Astrocyte (in vitro differentiated cells and primary cell): ENCODE data around the gene CBX6. TPM values are rescaled to one million over a fixed set of nuclear protein-coding genes. Genes with fewer than 3 reads are reported as not detected.

ENCODE experiments used
- DNase-seq: peaks from one replicate; pipeline ENCODE4 v3.0.0-alpha.2; 2010; ENCODE audit warnings: low read depth
- FAIRE-seq: peaks from 2 replicates; lab custom pipeline; 2011; peaks lifted over from hg19 to GRCh38; lab: Jason Lieb, UNC
- H2AFZ ChIP-seq: 2 replicates; pipeline ENCODE4 v1.6.0; 2012; ENCODE audit warnings: low read depth, low read length, inconsistent platforms
- H3K27ac ChIP-seq: 2 replicates; pipeline ENCODE4 v1.5.1; 2011; ENCODE audit warnings: low read depth, low read length, inconsistent platforms
- H3K27me3 ChIP-seq: 2 replicates; pipeline ENCODE4 v1.6.0; 2011; ENCODE audit warnings: low read length, inconsistent platforms; ENCODE audit not compliant: insufficient read depth
- H3K36me3 ChIP-seq: 2 replicates; pipeline ENCODE4 v1.5.1; 2011; ENCODE audit warnings: low read length, inconsistent platforms; ENCODE audit not compliant: insufficient read depth
- H3K4me1 ChIP-seq: 2 replicates; pipeline ENCODE4 v1.5.1; 2011; ENCODE audit warnings: low read length, inconsistent platforms; ENCODE audit not compliant: insufficient read depth
- H3K4me2 ChIP-seq: 2 replicates; pipeline ENCODE4 v1.6.0; 2012; ENCODE audit warnings: low read length, inconsistent platforms
- H3K4me3 ChIP-seq: 2 replicates; pipeline ENCODE4 v1.5.1; 2011; ENCODE audit warnings: low read depth, mild to moderate bottlenecking, low read length, inconsistent platforms; ENCODE audit not compliant: insufficient read depth
- H3K79me2 ChIP-seq: 2 replicates; pipeline ENCODE4 v1.6.0; 2012; ENCODE audit warnings: mild to moderate bottlenecking, low read length, inconsistent platforms; ENCODE audit not compliant: insufficient read depth
- H3K9ac ChIP-seq: 2 replicates; pipeline ENCODE4 v1.6.0; 2012; ENCODE audit warnings: mild to moderate bottlenecking, low read length, inconsistent platforms
- H3K9me3 ChIP-seq: 2 replicates; pipeline ENCODE4 v1.5.1; 2012; ENCODE audit warnings: low read depth, mild to moderate bottlenecking, low read length, inconsistent platforms; ENCODE audit not compliant: insufficient read depth
- H4K20me1 ChIP-seq: 2 replicates; pipeline ENCODE4 v1.6.0; 2012; ENCODE audit warnings: low read length, inconsistent platforms; ENCODE audit not compliant: insufficient read depth
- H3K27ac Mint-ChIP-seq: one replicate; pipeline ENCODE4 v1.8.0; 2021; ENCODE audit warnings: mild to moderate bottlenecking, mixed read lengths; ENCODE audit not compliant: unreplicated experiment
- H3K27me3 Mint-ChIP-seq: one replicate; pipeline ENCODE4 v1.8.0; 2021; ENCODE audit warnings: low read depth, mixed read lengths; ENCODE audit not compliant: unreplicated experiment
- H3K36me3 Mint-ChIP-seq: one replicate; pipeline ENCODE4 v1.8.0; 2021; ENCODE audit warnings: low read depth, mixed read lengths; ENCODE audit not compliant: unreplicated experiment
- H3K4me1 Mint-ChIP-seq: one replicate; pipeline ENCODE4 v1.8.0; 2021; ENCODE audit warnings: low read depth, mixed read lengths; ENCODE audit not compliant: unreplicated experiment
- H3K4me3 Mint-ChIP-seq: one replicate; pipeline ENCODE4 v1.8.0; 2021; ENCODE audit warnings: mild to moderate bottlenecking, moderate library complexity, mixed read lengths; ENCODE audit not compliant: unreplicated experiment
- H3K9me3 Mint-ChIP-seq: one replicate; pipeline ENCODE4 v1.8.0; 2021; ENCODE audit warnings: mild to moderate bottlenecking, mixed read lengths; ENCODE audit not compliant: unreplicated experiment
- CTCF ChIP-seq: IDR thresholded peaks from 2 replicates; pipeline ENCODE4 v1.5.1; 2011; ENCODE audit warnings: low read depth, mild to moderate bottlenecking, inconsistent platforms, low read length, moderate library complexity; ENCODE audit not compliant: insufficient read depth
- EZH2 ChIP-seq: IDR thresholded peaks from 2 replicates; pipeline ENCODE4 v1.6.1; 2012; ENCODE audit warnings: mild to moderate bottlenecking, low read length, inconsistent platforms; ENCODE audit not compliant: insufficient read depth
- total RNA-seq: library from RNA; stranded (reverse); gene quantifications from 2 replicates; pipeline ENCODE4 v1.2.1, GENCODE V29; 2021

Gene CBX6
- total RNA-seq, 1 donor from 2014 or later: 34.9 TPM

GRCh38 chr22:38849811-38850210 is 22.2 kb downstream of the CBX6 start:
- H3K9ac ChIP-seq: no peak overlapping the region
- H3K4me2 ChIP-seq: no peak overlapping the region
- DNase-seq (no peak), FAIRE-seq (no peak)
- no peak for TF ChIP-seq CTCF
- no peak for TF ChIP-seq EZH2
- H3K4me3 ChIP-seq: no peak overlapping the region
- peaks cover 8% of the 10 kb centered on the region for H3K4me1 Mint-ChIP-seq
- H3K79me2 ChIP-seq: no peaks in the 10 kb centered on the region
- no peak overlapping the region for H3K27ac ChIP-seq
- H3K4me1 ChIP-seq: peaks cover 20% of the 10 kb centered on the region
- H2AFZ ChIP-seq: no peak overlapping the region
- no peak overlapping the region for H3K27ac Mint-ChIP-seq
- peaks cover 29% of the 10 kb centered on the region for H3K27me3 Mint-ChIP-seq
- H3K9me3 Mint-ChIP-seq: no peaks in the 10 kb centered on the region
- H3K36me3 Mint-ChIP-seq: no peaks in the 10 kb centered on the region
- H3K9me3 ChIP-seq: no peaks in the 10 kb centered on the region
- no peaks in the 10 kb centered on the region for H3K36me3 ChIP-seq
- no peaks in the 10 kb centered on the region for H4K20me1 ChIP-seq
- H3K4me3 Mint-ChIP-seq: no peak overlapping the region
- H3K27me3 ChIP-seq: peaks cover 2% of the 10 kb centered on the region

GRCh38 chr22:38846412-38846811 is 25.6 kb downstream of the CBX6 start:
- H4K20me1 ChIP-seq: peaks cover 9% of the 10 kb centered on the region
- H3K4me2 ChIP-seq: no peak overlapping the region
- no peak overlapping the region for H3K4me3 ChIP-seq
- no peaks in the 10 kb centered on the region for H3K9me3 ChIP-seq
- H3K4me3 Mint-ChIP-seq: no peak overlapping the region
- no peaks in the 10 kb centered on the region for H3K9me3 Mint-ChIP-seq
- no peaks in the 10 kb centered on the region for H3K36me3 Mint-ChIP-seq
- no peaks in the 10 kb centered on the region for H3K79me2 ChIP-seq
- H3K9ac ChIP-seq: no peak overlapping the region
- peak overlapping the region; percentile 5 for H3K27ac Mint-ChIP-seq
- no peak overlapping the region for H2AFZ ChIP-seq
- peaks cover 5% of the 10 kb centered on the region for H3K4me1 Mint-ChIP-seq
- no peaks in the 10 kb centered on the region for H3K36me3 ChIP-seq
- no peak overlapping the region for H3K27ac ChIP-seq
- peaks cover 45% of the 10 kb centered on the region for H3K27me3 Mint-ChIP-seq
- peaks cover 10% of the 10 kb centered on the region for H3K27me3 ChIP-seq
- no peak for TF ChIP-seq EZH2
- TF ChIP-seq CTCF: no peak
- DNase-seq: no peak
- no peak for FAIRE-seq
- H3K4me1 ChIP-seq: peaks cover 14% of the 10 kb centered on the region

- H3K36me3 ChIP-seq: no peaks in the 10 kb centered on the region
- Mint-ChIP-seq H3K4me3 (peak overlapping the region; percentile 60), H3K36me3 (no peaks in the 10 kb centered on the region), H3K27me3 (peaks cover 58% of the 10 kb centered on the region), H3K27ac (peak overlapping the region; percentile 72), H3K4me1 (peaks cover 1% of the 10 kb centered on the region), H3K9me3 (no peaks in the 10 kb centered on the region)
- DNase-seq (peak; percentile 86), FAIRE-seq (no peak)
- no peak overlapping the region for H3K27ac ChIP-seq
- TF ChIP-seq CTCF: no peak
- no peak for TF ChIP-seq EZH2
- no peak overlapping the region for H3K4me2 ChIP-seq
- H2AFZ ChIP-seq: no peak overlapping the region
- H3K9ac ChIP-seq: no peak overlapping the region
- peaks cover 13% of the 10 kb centered on the region for H4K20me1 ChIP-seq
- H3K4me1 ChIP-seq: peaks cover 7% of the 10 kb centered on the region
- peaks cover 13% of the 10 kb centered on the region for H3K27me3 ChIP-seq
- no peaks in the 10 kb centered on the region for H3K79me2 ChIP-seq
- H3K9me3 ChIP-seq: no peaks in the 10 kb centered on the region
- no peak overlapping the region for H3K4me3 ChIP-seq
Observed at GRCh38 chr22:38845004-38845740, 26.8 kb downstream of the CBX6 start.
